ENCODE data around the gene CDR2. TPM values are rescaled to one million over a fixed set of nuclear protein-coding genes. Genes with fewer than 3 reads are reported as not detected.
A peak's percentile ranks its signal among the peaks of the same experiment; 100 is the strongest.

The CDR2 gene
- total and polyA plus RNA-seq, 9 of the 15 experiments (the other 6 are each of a cell fraction or from before 2014, with no cell fraction given), result 4.6 to 30.3 (median 19.9) TPM

- TF ChIP-seq ZNF518B (CRISPR knock-in tag; IDR thresholded peaks at IDR 0.05) (no peak), ZBTB2 (IDR thresholded peaks at IDR 0.05) (no peak), BDP1 (IDR thresholded peaks at IDR 0.05; ENCODE audit: insufficient read depth, insufficient read length) (peak; percentile 89), AFF1 (IDR thresholded peaks at IDR 0.05; ENCODE audit: low read depth in 1 of 2, partially characterized antibody in 2 of 2) (peak in 1 of 2 experiments; percentile 86), ZNF561 (CRISPR knock-in tag; conservative IDR thresholded peaks at IDR 0.05) (no peak), MAFF (IDR thresholded peaks at IDR 0.05; ENCODE audit: low read length) (peak; percentile 58), MECOM (CRISPR knock-in tag; IDR thresholded peaks at IDR 0.05) (0 out of 2 replicates have a peak, but pooled peaks have one; percentile 55), PHB (CRISPR knock-in tag; IDR thresholded peaks at IDR 0.05) (no peak), SREBF1 (IDR thresholded peaks at IDR 0.05; ENCODE audit: borderline replicate concordance, low read depth, low read length) (no peak), ZNF384 (IDR thresholded peaks at IDR 0.05; ENCODE audit: low read depth, low read length) (peak; percentile 93; the same call in 1 of the 2 replicates), MCM7 (IDR thresholded peaks at IDR 0.05) (peak in 1 of 2 experiments; percentile 88; a peak in 1 of 4 replicates), CEBPG (CRISPR knock-in tag; IDR thresholded peaks at IDR 0.05) (no peak), CEBPG (tag; conservative IDR thresholded peaks at IDR 0.05 in 1 of 2, IDR thresholded peaks at IDR 0.05 in 1 of 2) (peak in 1 of 2 experiments; percentile 32; a peak in 1 of 4 replicates), E2F5 (CRISPR knock-in tag; IDR thresholded peaks at IDR 0.05) (no peak)
Measured at GRCh38 chr16:22296225-22297113, 78.0 kb downstream of the CDR2 start (continued).
